Activated CD4-positive, alpha-beta T cell treated with anti-CD3 and anti-CD28 coated beads for 24 hours (primary cell): ENCODE data around the gene VSIG8.

ENCODE experiments used
- DNase-seq, 2 donors: peaks; one replicate each; pipeline ENCODE4 v3.0.0-alpha.2; 2020; ENCODE audit warnings: low read depth in 2 of 2

The VSIG8 gene

GRCh38 chr1:159829822-159830465 lies 32.5 kb downstream of the VSIG8 start:
- no peak for DNase-seq

GRCh38 chr1:159829273-159829634 lies 33.2 kb downstream of the VSIG8 start:
- no peak for DNase-seq

GRCh38 chr1:159828581-159829272 lies 33.7 kb downstream of the VSIG8 start:
- no peak for DNase-seq

- no peak for DNase-seq
Observed at GRCh38 chr1:159828176-159828575, 34.3 kb downstream of the VSIG8 start.

- DNase-seq, result no peak
Observed at GRCh38 chr1:159827549-159827948, 34.9 kb downstream of the VSIG8 start.

- DNase-seq, result no peak
Observed at GRCh38 chr1:159827102-159827490, 35.4 kb downstream of the VSIG8 start.

- peak in 1 of 2 donors; percentile 30 for DNase-seq
Observed at GRCh38 chr1:159826441-159827101, 35.9 kb downstream of the VSIG8 start, which contains the start of gene SLAMF8. Gene SLAMF8, plus strand, starts transcription at chr1:159826873. Its CDS starts 26 bp downstream, at chr1:159826899.

- no peak for DNase-seq
Observed at GRCh38 chr1:159825564-159825963, 36.9 kb downstream of the VSIG8 start.

- DNase-seq, result no peak
Observed at GRCh38 chr1:159823406-159823805, 39.1 kb downstream of the VSIG8 start.

- DNase-seq, result peak in 1 of 2 donors; percentile 8
Observed at GRCh38 chr1:159821171-159821867, 41.1 kb downstream of the VSIG8 start.

- DNase-seq, result no peak
Observed at GRCh38 chr1:159817276-159818041, 45.0 kb downstream of the VSIG8 start.

GRCh38 chr1:159815926-159816325 lies 46.5 kb downstream of the VSIG8 start:
- DNase-seq, result no peak

GRCh38 chr1:159804924-159805323 lies 57.5 kb downstream of the VSIG8 start:
- no peak for DNase-seq
